Endothelial cell of umbilical vein (primary cell): ENCODE measurements around the gene RPRML. TPM values are rescaled to one million over a fixed set of nuclear protein-coding genes. Genes with fewer than 3 reads are reported as not detected.

ENCODE experiments used
- BruUV-seq: library from RNA; stranded (reverse); fragments of 400-500 nt; replicated peaks from 2 replicates; lab custom pipeline; 2021; lab: Mats Ljungman, UMichigan
- CTCF ChIA-PET: fragments of 300-600, 350-600 bp; sonication (Branson Sonifier 250); formaldehyde crosslinking; loops from one replicate; lab custom pipeline; 2021; ENCODE audit warnings: antibody characterized with exemption, inconsistent platforms; lab: Charles Lee
- POLR2A ChIA-PET: fragments of 300-600, 350-600 bp; sonication (Branson Sonifier 250); formaldehyde crosslinking; loops from one replicate; lab custom pipeline; 2021; ENCODE audit warnings: antibody characterized with exemption, inconsistent platforms; lab: Charles Lee
- DNase-seq: peaks from one replicate; pipeline ENCODE4 v3.0.0-alpha.2; 2011; ENCODE audit warnings: low read depth, low spot score
- FAIRE-seq: peaks from 2 replicates; lab custom pipeline; 2011; peaks lifted over from hg19 to GRCh38; lab: Jason Lieb, UNC
- H2AFZ ChIP-seq: 2 replicates; pipeline ENCODE4 v1.6.0; 2012; ENCODE audit warnings: low read depth, low read length, control low read depth, inconsistent platforms
- H3K27ac ChIP-seq: 2 replicates; pipeline ENCODE4 v1.5.1; 2011; ENCODE audit warnings: low read depth, mild to moderate bottlenecking, control low read depth, low read length, moderate library complexity; ENCODE audit not compliant: insufficient read depth
- H3K27me3 ChIP-seq, 2 experiments: 2 replicates each; pipeline versions ENCODE4 v1.6.0 to v1.6.1; 2011; ENCODE audit warnings: low read length in 2 of 2, mixed read lengths in 1 of 2; ENCODE audit not compliant: control insufficient read depth in 2 of 2, insufficient read depth in 2 of 2
- H3K36me3 ChIP-seq, 2 experiments: 2 replicates in 1 of 2; 3 replicates in 1 of 2; pipeline ENCODE4 v1.5.1; 2011; ENCODE audit warnings: low read length in 2 of 2, mild to moderate bottlenecking in 1 of 2, moderate library complexity in 1 of 2; ENCODE audit not compliant: control insufficient read depth in 2 of 2, insufficient read depth in 2 of 2; ENCODE audit errors: extremely low read depth in 1 of 2
- H3K4me1 ChIP-seq: 3 replicates; pipeline ENCODE4 v1.5.1; 2011; ENCODE audit warnings: mild to moderate bottlenecking, low read length; ENCODE audit not compliant: control insufficient read depth, insufficient read depth; ENCODE audit errors: extremely low read depth
- H3K4me2 ChIP-seq: 2 replicates; pipeline ENCODE4 v1.6.1; 2011; ENCODE audit warnings: low read length, control low read depth, mixed read lengths; ENCODE audit not compliant: insufficient read depth
- H3K4me3 ChIP-seq, 3 experiments: fragments of 200-600 bp in 1 of 3; sonication (generic), shearing (Covaris generic) in 1 of 3; replicated peaks in 1 of 3; 2 replicates each; pipeline ENCODE4 v1.5.1; 2011 to 2016; ENCODE audit warnings: control low read depth in 3 of 3, low read length in 3 of 3, mild to moderate bottlenecking in 2 of 3, inconsistent platforms in 1 of 3, low read depth in 1 of 3, moderate library complexity in 1 of 3; ENCODE audit not compliant: insufficient read depth in 1 of 3
- H3K79me2 ChIP-seq: 2 replicates; pipeline ENCODE4 v1.6.0; 2012; ENCODE audit warnings: low read length, inconsistent platforms; ENCODE audit not compliant: control insufficient read depth, insufficient read depth
- H3K9ac ChIP-seq: replicated peaks from 2 replicates; pipeline ENCODE3; 2011; ENCODE audit warnings: low read length, control low read depth; ENCODE audit not compliant: insufficient read depth; ENCODE audit errors: extremely low read depth
- H3K9me1 ChIP-seq: replicated peaks from 3 replicates; pipeline ENCODE4 v1.6.0; 2011; ENCODE audit warnings: mild to moderate bottlenecking, low read length; ENCODE audit not compliant: control insufficient read depth, insufficient read depth; ENCODE audit errors: extremely low read depth
- H3K9me3 ChIP-seq: replicated peaks from 2 replicates; pipeline ENCODE4 v1.5.1; 2012; ENCODE audit warnings: low read length, inconsistent platforms; ENCODE audit not compliant: control insufficient read depth, insufficient read depth
- H4K20me1 ChIP-seq: replicated peaks from 2 replicates; pipeline ENCODE3; 2011; ENCODE audit warnings: mild to moderate bottlenecking, low read length; ENCODE audit not compliant: control insufficient read depth, insufficient read depth; ENCODE audit errors: extremely low read depth
- CTCF ChIP-seq, 2 donors: IDR thresholded peaks; 1 replicate in 1 of 2; 2 replicates in 1 of 2; pipeline ENCODE4 v1.5.1; 2011; ENCODE audit warnings: low read length in 2 of 2, mild to moderate bottlenecking in 2 of 2, moderate library complexity in 2 of 2, control low read depth in 1 of 2, inconsistent platforms in 1 of 2, low read depth in 1 of 2; ENCODE audit not compliant: insufficient read depth in 1 of 2; ENCODE audit errors: extremely low read depth in 1 of 2
- EZH2 ChIP-seq: IDR thresholded peaks from 2 replicates; pipeline ENCODE4 v1.6.1; 2012; ENCODE audit warnings: borderline replicate concordance, low read depth, mild to moderate bottlenecking, moderate library complexity, low read length, inconsistent platforms; ENCODE audit not compliant: severe bottlenecking
- FOS ChIP-seq: IDR thresholded peaks from 2 replicates; pipeline ENCODE4 v1.6.1; 2011; ENCODE audit warnings: mild to moderate bottlenecking, low read length, moderate library complexity, borderline replicate concordance; ENCODE audit not compliant: insufficient read depth
- GATA2 ChIP-seq: IDR thresholded peaks from 2 replicates; pipeline ENCODE4 v1.7.0; 2011; ENCODE audit warnings: low read depth, mild to moderate bottlenecking, moderate library complexity, mixed read lengths, low read length; ENCODE audit not compliant: insufficient read length, insufficient read depth
- JUN ChIP-seq: IDR thresholded peaks from 2 replicates; pipeline ENCODE4 v1.6.1; 2011; ENCODE audit warnings: borderline replicate concordance, low read depth; ENCODE audit not compliant: insufficient read length, insufficient read depth
- MAX ChIP-seq: IDR thresholded peaks from 2 replicates; pipeline ENCODE4 v1.6.1; 2011; ENCODE audit not compliant: insufficient read depth, insufficient read length
- MYC ChIP-seq: IDR thresholded peaks from one replicate; pipeline ENCODE4 v1.6.1; 2011; ENCODE audit warnings: mild to moderate bottlenecking, low read depth, low read length
- POLR2A ChIP-seq: IDR thresholded peaks from 2 replicates; pipeline ENCODE4 v1.6.1; 2012; ENCODE audit warnings: low read depth, mild to moderate bottlenecking, control low read depth, low read length
- POLR2AphosphoS5 ChIP-seq: IDR thresholded peaks from 2 replicates; pipeline ENCODE4 v1.6.1; 2012; ENCODE audit warnings: low read depth, mild to moderate bottlenecking, control low read depth, low read length, moderate library complexity; ENCODE audit not compliant: insufficient read depth
- dilution Hi-C: fragments of 300-500 bp; cut with MboI; formaldehyde crosslinking; loops from one replicate; pipeline ENCODE4 v1.15.0; 2019; ENCODE audit warnings: low sequenced_read_pairs; ENCODE audit not compliant: extremely low pct_ligation_motif_present
- intact Hi-C: fragments of 100-400 bp; cut with micrococcal nuclease; formaldehyde crosslinking; loops from one replicate; pipeline ENCODE4 v1.10.0; 2022
- polyA plus RNA-seq, 4 experiments: library from polyadenylated mRNA; depleted of rRNA in 3 of 4; stranded (reverse) in 3 of 4; unstranded in 1 of 4; fragments of >200 nt; gene quantifications; 2 replicates each; pipeline versions ENCODE4 v1.2.1 to v1.2.3, GENCODE V29; 2011 to 2012; ENCODE audit warnings: missing spikeins in 1 of 4
- total RNA-seq: library from RNA; stranded (reverse); gene quantifications from 2 replicates; pipeline ENCODE4 v1.2.3, GENCODE V29; 2021

Gene RPRML
- total and polyA plus RNA-seq, 2 donors (not counting 3 experiments of a cell fraction or from before 2014, with no cell fraction given), result 0.08 TPM; not detected in 1

- BruUV-seq, result no TSS peak
- Histone ChIP-seq H3K4me1 (no peaks in the 10 kb centered on the region), H3K9me3 (no peaks in the 10 kb centered on the region), H2AFZ (no peak overlapping the region), H3K9ac (no peak overlapping the region), H3K4me3 (no peak overlapping the region), H3K79me2 (no peaks in the 10 kb centered on the region), H3K27me3 (peaks cover 5 to 6% of the 10 kb centered on the region in 2 experiments), H3K9me1 (no peaks in the 10 kb centered on the region), H3K4me2 (no peak overlapping the region), H4K20me1 (no peaks in the 10 kb centered on the region), H3K36me3 (no peaks in the 10 kb centered on the region), H3K27ac (no peak overlapping the region)
- no peak for FAIRE-seq
- ChIA-PET POLR2A (interaction anchor here (0.6 kb wide), 1 partner anchor 22 kb away, joined by 3 read pairs; no protein-coding TSS in a partner anchor), CTCF (interaction anchor here (0.9 to 2.0 kb wide), 3 partner anchors 10 to 48 kb away, joined by 3 to 13 read pairs (median 3); no protein-coding TSS in a partner anchor)
- intact Hi-C loops (no loop called here), dilution Hi-C loops (no loop called here)
- no peak for TF ChIP-seq GATA2
- no peak for TF ChIP-seq MAX
- TF ChIP-seq POLR2A, result no peak
- TF ChIP-seq EZH2, result no peak
- no peak for DNase-seq
Observed at GRCh38 chr17:46952115-46952514, 26.9 kb downstream of the RPRML start.

- no peak overlapping the region for H3K4me3 ChIP-seq
- no peak overlapping the region for H3K27ac ChIP-seq
- H3K27me3 ChIP-seq, result peaks cover 5 to 6% of the 10 kb centered on the region in 2 experiments
- DNase-seq (no peak), FAIRE-seq (no peak)
- no peaks in the 10 kb centered on the region for H3K9me1 ChIP-seq
- H3K4me2 ChIP-seq, result no peak overlapping the region
- no peaks in the 10 kb centered on the region for H4K20me1 ChIP-seq
- H3K9me3 ChIP-seq, result no peaks in the 10 kb centered on the region
- H3K9ac ChIP-seq, result no peak overlapping the region
- intact Hi-C loops (loop anchor here (2.0 kb wide), 1 partner anchor 49 kb away; no protein-coding TSS in a partner anchor), dilution Hi-C loops (no loop called here)
- BruUV-seq, result no TSS peak
- H3K79me2 ChIP-seq, result no peaks in the 10 kb centered on the region
- no peak for TF ChIP-seq CTCF (IDR thresholded peaks at IDR 0.05; ENCODE audit: extremely low read depth in 1 of 2, insufficient read depth in 1 of 2, low read depth in 1 of 2, low read length in 2 of 2)
- no peak for TF ChIP-seq POLR2AphosphoS5
- no peak for TF ChIP-seq MYC
- no peak for TF ChIP-seq MAX
- TF ChIP-seq FOS, result no peak
- no peak for TF ChIP-seq JUN
- no peak for TF ChIP-seq EZH2
- TF ChIP-seq POLR2A, result no peak
- no peak for TF ChIP-seq GATA2
- H2AFZ ChIP-seq, result no peak overlapping the region
- no peaks in the 10 kb centered on the region for H3K36me3 ChIP-seq
- ChIA-PET CTCF (interaction anchor here (0.9 to 2.0 kb wide), 3 partner anchors 9 to 48 kb away, joined by 3 to 13 read pairs (median 3); no protein-coding TSS in a partner anchor), POLR2A (interaction anchor here (0.6 kb wide), 1 partner anchor 22 kb away, joined by 3 read pairs; no protein-coding TSS in a partner anchor)
- H3K4me1 ChIP-seq, result no peaks in the 10 kb centered on the region
Observed at GRCh38 chr17:46951706-46952105, 27.3 kb downstream of the RPRML start.
